HG02798 (cell line): Measurements from ENCODE around the gene ACBD6.
"Not testable (repeated sequence)": the region's sequence is repeated elsewhere in the genome, so short reads cannot be mapped to it uniquely, and the experiment has no call there.

ENCODE experiments used
- ATAC-seq: cut with Tn5 transposase; IDR thresholded peaks from one replicate; pipeline ENCODE4 v1.9.1; 2021; ENCODE audit warnings: mild to moderate bottlenecking; ENCODE audit not compliant: unreplicated experiment, poor library complexity

ACBD6 gene

DNA sequence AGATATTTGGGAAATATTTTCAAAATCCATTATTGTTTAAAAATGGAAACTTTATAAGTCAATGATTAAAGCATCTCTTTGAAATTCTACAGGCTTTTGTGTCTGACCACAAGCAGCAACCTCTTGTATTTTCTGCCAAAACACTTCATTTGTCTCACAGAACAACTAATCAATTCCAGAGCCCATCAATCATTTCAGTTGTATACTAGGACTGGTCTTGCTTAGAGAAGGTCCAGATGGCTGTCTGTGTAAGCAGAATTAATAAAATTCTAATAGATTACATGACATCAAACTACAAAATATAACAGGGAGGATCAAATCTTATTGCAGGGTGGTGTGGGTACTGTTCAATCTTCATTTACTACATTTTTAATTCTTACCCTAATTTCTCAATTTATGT lies 76.4 kb downstream of the ACBD6 start:
- ATAC-seq, result no peak

DNA sequence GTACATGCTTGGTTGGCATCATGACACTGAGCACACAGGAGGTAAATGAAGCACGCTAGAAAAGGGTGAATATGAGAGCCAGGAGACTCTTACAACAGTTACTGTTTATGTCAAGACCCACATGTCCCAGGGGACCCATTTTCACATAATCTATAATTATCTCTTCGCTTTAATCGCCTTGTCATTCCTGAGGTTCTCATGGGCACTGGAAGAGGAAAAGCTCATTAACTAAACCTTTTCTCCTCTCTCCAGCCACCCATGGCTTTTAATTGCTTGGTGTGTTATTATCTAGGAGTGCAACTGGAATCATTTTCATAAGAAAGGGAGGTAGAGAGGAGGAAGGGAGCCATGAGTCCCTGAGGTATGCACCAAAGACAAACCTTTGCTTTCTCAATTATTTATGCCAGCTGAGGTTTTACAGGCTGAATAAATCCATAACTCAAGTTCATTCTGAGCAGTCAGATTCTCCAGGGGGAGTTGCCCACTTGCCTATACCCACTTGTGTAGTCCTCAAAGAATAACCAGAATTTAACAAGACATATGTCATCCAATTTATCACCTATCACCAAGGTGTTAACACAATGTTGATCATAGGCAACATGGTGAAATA lies 77.4 kb downstream of the ACBD6 start:
- no peak for ATAC-seq

DNA sequence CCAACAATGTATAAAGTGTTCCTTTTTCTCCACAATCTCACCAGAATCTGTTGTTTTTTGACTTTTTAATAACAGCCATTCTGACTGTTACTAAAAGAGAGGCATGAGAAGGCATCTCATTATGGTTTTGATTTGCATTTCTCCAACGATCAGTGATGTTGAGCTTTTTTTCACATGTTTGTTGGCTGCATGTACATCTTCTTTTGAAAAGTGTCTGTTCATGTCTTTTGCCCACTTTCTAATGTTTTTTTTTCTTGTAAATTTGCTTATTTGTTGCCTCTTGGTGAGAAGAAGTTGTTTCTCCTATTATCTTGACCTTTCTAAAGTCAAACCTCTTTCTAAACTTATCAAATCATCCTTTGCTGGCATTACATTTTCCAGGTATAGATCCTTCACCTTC lies 80.8 kb downstream of the ACBD6 start:
- ATAC-seq, result no peak

DNA sequence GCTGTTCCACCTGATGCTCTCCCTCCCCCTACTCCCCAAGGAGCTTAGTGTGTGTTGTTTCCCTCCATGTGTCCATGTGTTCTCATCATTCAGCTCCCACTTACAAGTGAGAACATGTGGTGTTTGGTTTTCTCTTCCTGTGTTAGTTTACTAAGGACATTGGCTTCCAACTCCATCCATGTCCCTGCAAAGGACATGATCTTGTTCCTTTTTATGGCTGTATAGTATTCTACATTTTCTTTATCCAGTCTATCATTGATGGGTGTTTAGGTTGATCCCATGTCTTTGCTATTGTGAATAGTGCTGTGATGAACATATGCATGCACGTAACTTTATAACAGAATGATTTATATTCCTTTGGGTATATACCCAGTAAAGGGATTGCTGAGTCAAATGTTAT lies 81.2 kb downstream of the ACBD6 start:
- not testable (repeated sequence) for ATAC-seq

DNA sequence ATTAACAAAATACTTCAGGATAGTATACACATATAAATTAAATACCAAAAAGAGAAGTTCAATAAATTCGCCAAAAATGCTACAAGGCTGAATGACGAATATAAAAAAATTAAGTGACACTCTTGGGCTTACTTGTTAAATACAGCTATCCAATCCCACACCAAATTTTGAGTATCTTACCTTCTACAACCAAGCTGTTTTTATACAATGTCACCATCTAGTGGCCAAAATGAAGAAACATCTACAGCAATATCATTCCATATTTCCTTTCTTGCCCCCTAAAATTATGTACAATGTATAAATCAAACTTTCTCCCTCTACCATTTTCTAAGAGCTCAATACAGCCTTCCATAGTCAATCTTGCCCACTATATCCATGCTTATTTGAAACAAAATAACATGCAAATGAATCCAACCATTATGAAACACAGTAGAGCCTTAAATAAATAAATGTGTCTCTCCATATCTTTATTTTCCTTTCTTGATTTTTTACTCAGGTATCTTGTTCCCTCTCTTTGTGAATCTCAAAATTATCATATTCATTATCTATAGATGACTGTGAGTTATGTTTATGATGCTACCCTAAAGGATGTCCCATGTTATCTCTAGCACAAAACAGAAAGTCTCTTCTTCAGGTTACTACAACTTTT lies 86.3 kb downstream of the ACBD6 start:
- no peak for ATAC-seq

DNA sequence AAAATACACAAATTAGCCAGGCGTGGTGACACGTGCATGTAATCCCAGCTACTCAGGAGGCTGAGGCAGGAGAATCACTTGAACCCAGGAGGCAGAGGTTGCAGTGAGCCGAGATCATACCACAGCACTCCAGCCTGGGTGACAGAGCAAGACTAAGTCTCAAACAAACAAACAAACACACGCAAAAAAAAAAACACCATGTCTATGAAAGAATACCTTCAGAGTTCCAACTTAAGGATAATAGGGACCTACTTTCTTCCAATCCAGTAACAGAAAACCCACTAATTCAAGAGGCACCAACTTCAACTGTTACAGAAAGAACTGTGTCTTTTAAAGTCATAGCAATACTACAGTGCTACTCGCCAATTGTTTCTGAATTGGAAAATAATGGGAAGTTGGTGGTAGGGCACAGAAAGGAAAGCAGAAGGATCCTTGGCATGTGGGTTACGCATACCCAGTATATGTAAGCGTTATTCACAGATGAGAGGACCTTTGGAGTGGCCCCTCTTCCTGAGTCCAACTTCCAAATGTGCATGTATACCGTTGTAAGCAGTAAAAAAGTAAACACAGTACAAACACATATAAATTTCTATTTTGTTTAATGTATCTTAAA lies 87.0 kb downstream of the ACBD6 start:
- no peak for ATAC-seq

DNA sequence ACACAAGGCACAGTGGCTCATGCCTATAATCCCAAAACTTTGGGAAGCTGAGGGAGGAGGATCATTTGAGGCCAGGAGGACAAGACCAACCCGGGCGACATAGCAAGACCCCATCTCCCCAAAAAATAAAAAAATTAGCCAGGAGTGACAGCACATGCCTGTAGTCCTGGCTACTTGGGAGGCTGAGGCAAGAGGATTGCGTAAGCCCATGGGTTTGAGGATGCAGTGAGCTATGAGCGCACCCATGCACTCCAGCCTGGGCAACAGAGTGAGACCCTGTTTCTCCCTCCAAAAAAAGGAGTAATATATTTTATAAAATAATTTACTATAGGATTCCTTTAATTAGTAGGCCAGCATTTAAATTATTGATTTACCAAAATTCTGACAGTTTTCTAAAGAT lies 89.8 kb downstream of the ACBD6 start:
- no peak for ATAC-seq

DNA sequence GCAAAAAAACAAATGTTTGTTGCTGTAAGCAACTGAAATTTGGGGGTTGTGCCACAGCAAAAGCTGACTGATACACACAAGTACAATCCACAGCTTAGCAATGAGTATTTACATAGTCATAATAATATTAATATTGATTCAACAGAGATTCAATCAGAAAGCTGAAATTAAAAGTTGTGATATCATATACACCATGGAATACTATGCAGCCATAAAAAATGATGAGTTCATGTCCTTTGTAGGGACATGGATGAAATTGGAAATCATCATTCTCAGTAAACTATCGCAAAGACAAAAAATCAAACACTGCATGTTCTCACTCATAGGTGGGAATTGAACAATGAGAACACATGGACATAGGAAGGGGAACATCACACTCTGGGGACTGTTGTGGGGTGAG lies 94.2 kb downstream of the ACBD6 start:
- not testable (repeated sequence) for ATAC-seq

DNA sequence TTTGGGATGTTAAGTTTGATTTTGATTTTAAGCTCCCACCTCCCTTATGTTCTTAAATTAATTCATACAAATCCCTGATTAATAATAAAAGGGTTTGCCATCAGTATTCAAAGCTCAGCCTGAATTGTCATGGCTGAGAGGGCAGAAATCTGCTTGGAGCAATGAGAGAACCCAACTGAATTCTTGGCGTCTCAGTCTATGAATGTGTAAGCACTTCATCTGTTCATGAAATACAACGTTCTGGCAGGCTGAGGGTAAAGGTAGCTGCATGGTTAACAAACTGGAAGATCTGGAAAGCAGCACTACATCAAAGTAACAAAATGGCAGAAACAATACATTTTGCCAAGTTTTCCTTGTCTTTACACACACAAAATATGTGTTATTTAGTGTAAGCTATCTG lies 95.3 kb downstream of the ACBD6 start:
- no peak for ATAC-seq

DNA sequence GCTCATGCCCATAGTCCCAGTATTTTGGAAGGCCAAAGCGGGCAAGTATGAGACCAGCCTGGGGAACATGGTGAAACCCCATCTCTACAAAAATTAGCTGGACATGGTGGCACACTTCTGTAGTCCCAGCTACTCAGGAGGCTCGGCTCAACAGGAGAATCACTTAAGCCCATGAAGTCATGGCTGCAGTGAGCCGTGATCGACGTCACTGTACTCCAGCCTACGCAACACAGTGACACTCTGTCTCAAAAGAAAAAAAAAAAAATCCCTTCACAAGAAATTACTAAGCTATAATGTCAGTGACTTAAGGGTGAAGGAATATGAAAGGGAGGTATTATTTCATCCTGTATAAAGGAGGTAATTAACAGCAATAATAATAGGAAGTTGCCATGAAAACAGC lies 99.8 kb downstream of the ACBD6 start:
- ATAC-seq, result no peak

DNA sequence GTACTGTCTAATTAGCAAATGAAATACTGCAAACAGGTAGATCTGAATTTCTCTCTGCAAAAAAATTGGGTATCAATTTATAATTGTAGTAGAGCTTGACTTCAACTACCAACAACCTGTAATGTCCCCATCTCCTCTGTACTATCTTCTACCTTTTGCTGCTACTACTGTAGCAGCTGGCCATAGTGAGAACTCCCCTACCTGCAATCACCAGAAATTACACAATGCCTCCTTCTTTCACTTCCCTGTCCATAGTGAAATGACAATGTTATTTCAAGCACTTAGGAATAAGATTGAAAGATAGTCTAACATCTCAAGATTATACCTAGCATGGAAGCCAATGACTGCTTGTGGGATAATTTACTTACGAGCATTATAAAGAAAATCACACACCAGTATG lies 100.4 kb downstream of the ACBD6 start:
- ATAC-seq, result no peak

DNA sequence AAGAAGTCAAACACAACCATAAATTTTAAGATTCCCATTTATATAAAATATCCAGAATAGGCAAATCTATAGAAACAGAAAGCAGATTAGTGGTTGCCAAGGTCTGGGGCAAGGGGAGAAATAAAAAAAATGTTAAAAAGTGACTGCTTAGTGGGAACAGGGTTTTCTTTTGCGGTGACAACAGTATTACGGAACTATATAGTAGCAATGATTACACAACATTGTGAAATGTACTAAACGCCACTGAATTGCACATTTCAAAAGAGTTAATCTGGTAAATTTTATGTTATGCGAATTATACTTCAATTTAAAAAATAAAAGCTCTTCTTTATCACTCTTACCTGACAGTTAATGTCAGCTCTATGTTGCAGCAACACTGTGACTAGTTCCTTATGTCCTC lies 105.2 kb downstream of the ACBD6 start:
- no peak for ATAC-seq

DNA sequence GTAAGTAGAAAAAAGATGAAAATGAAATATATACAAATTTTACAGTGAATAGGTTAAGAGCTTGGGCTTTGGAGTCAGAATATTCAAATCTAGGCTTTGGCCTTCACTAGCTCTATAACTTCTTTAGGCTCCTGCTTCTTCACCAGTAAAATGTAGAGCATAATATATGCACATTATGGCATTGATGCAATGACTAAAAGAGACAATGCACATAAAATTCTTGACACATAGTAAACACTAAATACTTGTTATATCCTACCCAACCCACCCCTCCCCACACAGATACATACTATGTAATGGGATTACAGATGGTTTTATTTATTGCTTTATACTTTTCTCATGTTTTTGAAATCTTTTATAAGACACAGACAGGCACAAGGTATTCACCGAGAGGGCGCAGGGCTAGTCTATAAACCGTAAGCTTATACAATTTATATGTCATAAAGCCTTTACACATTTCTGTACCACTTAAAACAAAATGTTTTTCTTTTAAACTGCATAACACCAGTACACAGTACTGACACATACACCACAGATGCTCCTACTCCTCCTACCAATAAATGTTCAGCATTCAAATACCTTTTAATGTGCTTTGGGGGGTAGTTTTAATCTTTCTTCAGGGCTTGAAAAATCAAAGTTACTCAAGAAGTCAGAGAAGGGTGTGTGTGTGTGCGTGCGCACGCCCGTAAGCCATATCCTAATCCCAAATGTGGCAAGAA lies 109.8 kb downstream of the ACBD6 start:
- ATAC-seq, result no peak

DNA sequence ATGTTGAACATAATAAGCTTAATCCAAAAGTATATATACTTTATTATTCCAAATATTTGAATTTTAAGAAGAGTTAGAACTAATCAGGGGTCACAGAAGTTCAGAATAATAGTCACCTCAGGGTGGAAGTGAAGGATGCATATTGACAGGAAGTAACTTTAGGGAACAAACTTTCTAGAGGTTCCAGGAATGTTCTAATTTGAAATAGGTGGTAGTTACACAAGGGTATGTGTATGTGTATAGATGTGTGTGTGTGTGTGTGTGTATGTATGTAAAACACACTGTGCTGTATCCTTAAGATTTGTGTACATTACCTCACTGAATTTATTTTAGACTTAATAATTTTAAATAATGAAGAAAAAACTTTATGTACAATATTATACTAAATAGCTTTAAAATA lies 110.4 kb downstream of the ACBD6 start:
- no peak for ATAC-seq

DNA sequence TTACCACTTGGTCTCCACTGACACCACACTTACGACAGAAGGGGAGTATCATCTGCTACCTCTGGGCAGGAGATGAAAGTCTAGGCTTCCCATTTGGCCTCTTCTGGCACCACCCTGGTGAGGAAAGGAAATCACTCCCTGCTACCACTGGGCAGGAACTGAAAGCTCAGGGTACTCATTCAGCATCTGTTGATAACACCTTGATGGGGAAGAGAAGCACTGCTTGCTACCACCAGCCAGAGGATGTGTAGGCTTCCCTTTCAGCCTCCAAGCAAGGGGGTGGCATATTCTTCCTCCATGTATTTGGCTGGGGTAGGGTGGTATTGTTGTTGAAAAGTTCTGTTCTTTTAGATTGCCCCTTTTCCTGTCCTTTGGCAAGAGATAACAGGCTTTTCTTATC lies 115.0 kb downstream of the ACBD6 start:
- no peak for ATAC-seq

DNA sequence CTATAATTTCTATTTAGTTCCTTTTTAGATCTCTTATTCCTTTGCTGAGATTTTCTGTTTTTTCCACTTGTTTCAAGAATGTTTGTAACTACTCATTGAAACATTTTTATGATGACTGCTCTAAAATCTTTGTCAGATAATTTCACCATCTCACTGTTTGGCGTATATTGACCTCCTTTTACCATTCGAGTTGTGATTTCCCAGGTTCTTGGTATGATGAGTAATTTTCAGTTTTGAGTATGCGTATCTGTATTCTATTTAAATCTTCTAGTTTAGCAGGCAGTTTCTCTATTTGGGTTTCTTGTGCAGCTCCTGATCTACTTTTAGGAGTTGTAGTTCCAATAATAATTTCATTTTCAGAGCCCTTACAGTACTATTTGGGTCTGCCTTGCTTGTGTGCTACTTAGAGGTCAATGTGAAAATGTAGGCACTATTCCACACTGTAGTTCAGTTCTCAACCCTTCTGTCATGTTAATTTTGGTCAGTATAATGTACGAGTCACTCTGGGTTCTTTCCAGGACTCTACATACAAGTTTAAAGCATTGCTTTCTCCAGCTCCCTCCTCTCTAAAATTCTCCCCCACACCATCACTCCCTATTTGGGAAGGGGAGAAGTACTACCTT lies 115.5 kb downstream of the ACBD6 start:
- ATAC-seq, result no peak

DNA sequence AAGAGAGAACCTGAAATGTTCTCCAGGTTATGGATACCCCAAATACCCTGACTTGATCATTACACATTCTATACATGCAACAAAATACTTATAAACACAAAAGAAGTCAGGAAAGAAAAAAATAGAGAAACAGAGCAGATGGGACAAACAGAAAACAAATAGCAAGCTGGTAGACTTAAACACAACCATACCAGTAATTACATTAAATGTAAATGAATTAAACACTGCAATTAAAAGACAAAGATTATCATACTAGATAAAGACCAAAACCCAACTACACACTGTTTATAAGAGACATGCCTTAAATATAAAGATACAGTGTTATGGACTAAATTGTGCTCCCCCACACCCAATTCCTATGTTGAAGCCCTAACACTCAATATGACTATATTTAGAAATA lies 117.2 kb downstream of the ACBD6 start:
- no peak for ATAC-seq

DNA sequence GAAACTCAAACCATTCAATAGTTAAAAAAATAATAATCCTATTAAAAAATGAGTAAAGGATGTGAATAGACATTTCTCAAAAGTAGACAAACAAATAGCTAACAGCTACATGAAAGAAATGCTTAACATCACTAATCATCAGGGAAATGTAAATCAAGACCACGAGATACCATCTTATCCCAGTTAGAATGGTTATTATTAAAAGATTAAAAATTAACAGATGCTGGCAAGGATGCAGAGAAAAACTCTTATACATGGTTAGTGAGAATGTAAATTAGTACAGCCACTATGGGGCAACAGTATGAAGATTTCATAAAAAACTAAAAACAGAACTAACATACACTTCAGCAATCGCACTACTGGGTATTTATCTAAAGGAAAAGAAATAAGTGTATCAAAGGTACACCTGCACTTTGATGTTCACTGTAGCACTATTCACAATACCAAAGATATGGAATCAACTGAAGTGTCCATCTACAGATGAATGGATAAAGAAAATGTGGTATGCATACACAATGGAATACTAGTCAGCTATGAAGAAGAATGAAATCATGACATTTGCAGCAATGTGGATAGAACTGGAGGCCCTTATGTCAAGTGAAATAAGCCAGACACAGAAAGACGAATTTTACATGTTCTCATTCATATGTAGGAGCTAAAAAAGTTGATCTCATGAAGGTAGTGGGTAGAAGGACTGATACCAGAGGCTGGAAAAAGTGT lies 117.9 kb downstream of the ACBD6 start:
- ATAC-seq, result no peak

DNA sequence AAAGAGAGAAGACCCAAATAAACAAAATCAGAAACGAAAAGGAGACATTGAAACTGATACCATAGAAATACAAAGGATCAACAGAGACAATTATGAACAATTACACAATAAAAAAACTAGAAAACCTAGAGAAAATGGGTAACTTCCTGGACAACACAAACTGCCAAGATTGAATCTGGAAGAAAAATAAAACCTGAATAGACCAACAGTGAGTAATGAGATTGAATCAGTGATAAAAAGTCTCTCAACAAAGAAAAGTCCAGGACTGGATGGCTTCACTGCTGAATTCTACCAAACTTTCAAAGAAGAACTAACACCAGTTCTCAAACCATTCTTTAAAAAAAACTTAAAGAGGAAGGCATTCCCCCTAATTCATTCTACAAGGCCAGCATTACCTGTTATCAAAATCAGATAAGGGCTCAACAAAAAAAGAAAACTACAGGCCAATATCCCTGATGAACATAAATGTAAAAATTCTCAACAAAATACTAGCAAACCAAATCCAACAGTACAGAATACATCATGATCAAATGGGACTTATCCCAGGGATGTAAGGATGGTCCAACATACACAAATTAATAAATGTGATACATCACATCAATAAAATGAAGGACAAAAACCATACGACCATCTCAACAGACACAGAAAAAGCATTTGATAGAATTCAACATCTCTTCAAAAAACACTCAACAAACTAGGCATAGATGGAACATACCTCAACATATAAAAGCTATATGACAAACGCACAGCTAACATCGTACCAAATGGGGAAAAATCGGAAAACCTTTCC lies 119.9 kb downstream of the ACBD6 start:
- no peak for ATAC-seq

DNA sequence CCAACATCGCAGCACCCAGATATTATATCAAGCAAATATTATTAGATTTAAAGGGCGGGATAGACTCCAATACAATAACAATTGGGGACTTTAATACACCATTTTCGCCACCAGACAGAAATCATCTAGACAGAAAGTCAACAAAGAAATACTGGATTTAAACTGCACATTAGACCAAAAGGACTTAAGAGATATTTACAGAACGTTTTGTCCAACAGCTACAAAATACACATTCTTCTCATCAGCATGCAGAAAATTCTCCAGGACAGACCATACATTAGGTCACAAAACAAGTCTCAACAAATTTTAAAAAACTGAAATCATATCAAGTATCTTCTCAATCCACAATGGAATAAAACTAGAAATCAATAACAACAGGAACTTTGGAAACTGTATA lies 121.2 kb downstream of the ACBD6 start:
- no peak for ATAC-seq
